NCI-H2196 treated with DMSO at 0.1 percent for 48 hours (cell line): ENCODE results near the gene RIT2.
A peak's percentile ranks its signal among the peaks of the same experiment; 100 is the strongest.

Experiments used
- DNase-seq: peaks from one replicate; lab custom pipeline; 2025; ENCODE audit not compliant: unreplicated experiment; lab: John Stamatoyannopoulos, UW

RIT2 gene

DNA sequence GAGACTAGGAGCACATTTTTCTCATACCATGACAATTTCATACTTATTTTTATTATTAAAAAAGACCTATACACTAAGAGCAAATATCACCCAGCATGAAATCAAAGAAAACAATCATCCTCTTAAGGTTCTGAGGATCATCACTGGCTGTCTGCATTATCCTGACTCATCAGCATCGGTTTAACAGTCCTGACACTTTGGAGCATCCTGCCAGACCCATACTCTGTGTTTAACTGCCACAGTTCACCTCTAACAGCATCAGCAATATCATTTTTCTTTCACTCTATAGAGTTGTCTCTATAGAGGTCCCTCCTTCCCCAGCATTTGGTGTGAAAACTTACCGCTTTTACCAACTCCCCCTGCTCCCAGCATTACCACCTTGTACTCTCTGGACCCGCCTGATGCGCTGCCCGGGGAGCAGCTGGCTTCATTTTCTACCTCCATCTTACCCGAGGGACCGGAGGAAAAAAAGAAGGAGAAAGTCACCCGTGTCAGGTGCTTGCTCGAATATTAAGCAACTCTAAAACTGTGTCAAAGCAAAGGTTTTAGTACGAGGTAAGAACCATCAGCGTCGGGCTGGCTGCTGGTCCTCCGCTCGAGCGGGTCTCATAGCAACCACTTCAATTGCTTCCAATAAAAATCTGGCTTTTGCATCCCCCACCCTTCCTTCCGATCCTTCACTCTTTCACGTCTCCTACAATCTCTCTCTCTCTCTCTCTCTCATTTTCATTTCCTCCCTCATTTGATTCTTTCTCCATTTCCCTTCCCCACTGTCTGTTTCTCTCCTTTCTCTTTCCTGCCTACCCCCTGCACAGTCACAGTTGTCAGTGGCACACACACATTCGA is at the start of gene RIT2:
TSS of gene RIT2 (minus strand) at position 610 of the 846 bp plus-strand sequence.
- DNase-seq: no peak

DNA sequence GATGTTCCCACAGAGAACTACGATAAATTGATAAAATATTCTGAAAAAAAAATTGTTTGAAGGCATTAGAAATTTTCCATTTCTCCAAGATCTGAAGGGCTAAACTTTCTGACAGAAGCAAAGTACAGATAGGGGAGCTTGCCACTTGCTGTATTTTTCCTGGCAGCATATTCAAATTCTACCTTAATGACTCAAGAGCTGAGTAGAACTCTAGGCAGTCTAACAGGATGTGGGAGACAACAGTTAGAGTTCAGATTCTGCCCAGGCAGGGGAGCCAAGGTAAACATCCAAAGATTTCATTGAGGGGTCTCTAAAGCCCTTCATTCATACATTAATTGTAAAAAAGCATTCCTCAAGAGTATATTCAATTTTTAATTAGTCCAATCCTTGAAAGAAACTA is 46.0 kb upstream of the RIT2 start:
- DNase-seq: no peak

DNA sequence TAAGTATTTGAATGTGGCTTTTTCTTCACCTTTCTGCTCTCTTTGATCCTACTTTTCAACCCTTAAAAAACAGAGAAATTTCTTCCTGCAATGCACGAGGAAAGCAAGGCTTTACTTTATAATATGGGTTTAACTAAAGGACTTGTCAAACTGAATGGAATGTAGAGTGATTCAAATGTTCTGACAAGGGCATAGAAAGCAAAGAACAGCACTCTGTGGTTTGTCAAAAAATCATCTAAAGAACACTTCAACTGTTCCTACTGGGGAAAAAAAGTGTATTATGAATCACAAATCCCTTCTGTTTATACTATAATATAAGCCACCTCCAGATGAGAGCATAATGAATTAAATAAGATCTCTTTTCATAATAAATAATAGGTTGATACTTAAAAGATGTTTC is 45.0 kb upstream of the RIT2 start:
- no peak for DNase-seq

DNA sequence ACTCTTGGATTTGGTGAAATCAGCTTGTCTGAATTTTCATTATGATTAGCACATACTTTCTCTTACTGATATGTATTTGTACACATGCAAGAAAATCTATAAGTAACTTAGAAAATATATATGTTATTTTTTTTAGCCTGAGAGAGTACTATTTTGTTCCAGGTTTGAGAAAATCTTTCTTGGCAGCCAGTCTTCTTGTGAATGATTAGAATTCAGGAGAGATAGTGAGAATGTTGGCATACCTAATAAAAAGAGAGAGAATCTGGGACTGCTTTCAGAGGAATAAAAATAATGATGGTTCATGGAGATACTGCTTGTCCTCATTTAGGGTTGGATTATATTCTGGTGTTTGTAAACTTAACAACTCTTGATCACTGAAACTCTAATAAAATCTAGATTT is 44.4 kb upstream of the RIT2 start:
- no peak for DNase-seq

DNA sequence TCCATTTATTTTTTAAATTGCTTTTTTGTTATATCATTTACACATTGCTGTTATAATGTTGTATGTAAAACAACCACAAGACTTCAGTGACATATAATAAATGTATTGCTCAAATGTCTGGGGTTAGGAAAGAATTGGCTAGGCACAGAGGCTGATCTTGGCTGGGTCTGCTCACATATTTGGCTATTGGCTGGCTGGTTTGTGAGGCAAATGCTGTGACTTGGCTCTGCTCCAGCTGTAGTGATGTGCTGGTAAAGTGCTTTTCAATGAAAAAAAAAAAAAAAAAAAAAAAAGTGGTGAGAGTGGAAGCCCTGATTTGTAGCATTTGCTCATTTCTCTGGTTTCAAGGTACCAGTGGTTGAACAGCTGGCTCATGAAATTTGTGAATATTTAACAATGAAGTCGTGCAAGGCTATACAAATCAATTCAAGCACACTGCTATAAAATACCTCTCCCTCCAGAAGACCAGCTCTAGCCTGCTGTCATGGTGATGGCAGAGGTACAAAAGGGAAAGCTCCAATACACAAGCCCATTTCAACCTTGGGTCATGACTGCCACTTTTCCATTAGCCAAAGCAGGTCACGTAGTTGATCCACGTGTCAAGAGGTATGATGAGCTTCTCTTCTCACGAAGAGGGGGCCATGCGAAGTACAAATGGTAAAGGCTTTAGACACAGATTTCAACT is 43.7 kb upstream of the RIT2 start:
- no peak for DNase-seq

DNA sequence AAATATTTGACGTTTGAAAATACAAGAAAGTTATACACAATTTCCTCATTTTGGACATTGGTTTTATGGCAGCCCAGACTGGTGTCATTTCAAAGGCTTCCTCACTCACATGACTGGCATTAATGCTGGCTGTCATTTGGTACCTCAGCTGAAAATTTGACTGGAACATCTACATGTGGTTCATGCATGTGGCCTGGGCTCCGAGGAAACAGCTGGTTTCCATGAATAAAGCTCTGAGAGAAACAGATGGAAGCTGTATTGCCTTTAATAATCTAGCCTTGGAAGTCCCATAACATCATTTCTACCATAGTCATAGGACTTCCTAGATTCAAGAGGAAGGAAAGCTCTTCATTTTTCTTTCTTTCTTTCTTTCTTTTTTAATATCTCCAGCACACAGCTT is 42.9 kb upstream of the RIT2 start:
- DNase-seq: no peak

DNA sequence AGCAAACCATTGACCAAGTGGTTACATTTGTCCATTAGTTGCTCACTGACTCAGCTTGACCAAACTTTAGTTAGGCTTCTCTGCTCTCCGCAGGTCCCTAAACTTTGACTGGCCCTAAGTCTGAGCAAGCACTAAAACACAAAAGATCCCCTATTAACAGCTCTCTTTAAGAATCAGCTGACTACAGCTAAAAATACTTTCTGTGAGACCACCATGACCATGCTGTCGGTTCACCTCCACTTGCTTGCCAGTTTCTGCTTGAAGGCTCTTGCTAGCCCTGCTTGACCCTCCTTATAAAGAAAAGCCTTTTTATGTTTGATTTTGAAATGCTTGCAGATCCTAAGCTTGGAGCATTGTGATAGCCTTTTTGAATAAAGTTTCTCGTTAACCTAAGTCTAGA is 40.4 kb upstream of the RIT2 start:
- no peak for DNase-seq

DNA sequence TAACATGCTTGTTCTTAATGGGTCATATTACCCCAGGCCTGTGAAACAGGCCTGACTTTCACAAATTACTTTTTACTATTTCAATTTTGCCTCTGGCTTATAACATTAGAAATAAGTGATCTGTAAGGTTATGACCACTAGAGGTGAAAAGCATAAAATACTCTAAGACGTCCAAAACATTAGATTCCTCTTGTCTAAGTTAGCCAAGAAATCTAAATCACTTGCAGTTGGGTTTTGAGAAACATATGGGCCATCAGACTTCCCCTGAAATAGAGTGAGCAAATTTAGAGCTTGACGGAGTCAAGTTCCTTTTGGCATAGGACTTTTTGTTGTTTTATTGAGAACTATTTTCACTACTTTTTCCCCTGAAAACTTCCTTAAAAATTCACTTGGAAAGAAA is 32.7 kb upstream of the RIT2 start:
- no peak for DNase-seq

DNA sequence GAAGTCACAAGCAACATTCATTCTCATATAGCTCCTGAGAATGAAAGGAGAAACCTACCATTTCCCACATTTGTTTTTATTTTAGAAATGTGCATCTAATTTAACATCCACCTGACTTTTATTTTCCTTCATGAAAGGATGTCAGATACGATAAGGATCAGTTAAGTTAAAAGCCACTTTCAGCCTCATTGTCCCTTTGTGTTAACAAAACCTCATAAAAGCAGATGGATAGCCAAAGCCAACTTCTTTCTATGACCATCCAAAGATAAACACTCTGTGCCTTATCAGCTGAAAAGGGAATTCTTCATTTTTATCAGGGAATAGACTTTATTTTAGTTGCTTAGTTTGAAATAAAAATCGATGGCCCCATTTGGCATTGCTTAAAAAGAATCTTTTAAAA is 25.7 kb upstream of the RIT2 start:
- no peak for DNase-seq

DNA sequence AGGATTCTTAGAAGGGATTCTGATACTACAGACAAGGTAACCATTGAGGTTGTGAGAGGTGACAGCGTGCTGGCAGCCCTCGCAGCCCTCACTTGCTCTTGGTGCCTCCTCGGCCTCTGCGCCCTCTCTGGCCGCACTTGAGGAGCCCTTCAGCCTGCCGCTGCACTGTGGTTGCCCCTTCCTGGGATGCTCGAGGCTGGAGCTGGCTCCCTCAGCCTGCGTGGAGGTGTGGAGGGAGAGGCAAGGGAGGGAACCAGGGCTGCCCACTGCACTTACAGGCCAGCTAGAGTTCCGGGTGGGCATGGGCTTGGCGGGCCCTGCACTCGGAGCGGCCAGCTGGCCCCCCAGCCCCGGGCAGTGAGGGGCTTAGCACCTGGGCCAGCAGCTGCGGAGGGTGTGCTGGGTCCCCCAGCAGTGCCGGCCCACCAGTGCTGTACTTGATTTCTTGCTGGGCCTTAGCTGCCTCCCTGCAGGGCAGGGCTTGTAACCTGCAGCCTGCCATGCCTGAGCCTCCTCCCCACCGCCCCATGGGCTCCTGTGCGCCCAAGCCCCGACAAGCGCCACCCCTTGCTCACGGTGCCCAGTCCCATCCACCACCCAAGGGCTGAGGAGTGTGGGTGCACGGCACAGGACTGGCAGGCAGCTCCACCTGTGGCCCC is 23.9 kb upstream of the RIT2 start:
- no peak for DNase-seq

DNA sequence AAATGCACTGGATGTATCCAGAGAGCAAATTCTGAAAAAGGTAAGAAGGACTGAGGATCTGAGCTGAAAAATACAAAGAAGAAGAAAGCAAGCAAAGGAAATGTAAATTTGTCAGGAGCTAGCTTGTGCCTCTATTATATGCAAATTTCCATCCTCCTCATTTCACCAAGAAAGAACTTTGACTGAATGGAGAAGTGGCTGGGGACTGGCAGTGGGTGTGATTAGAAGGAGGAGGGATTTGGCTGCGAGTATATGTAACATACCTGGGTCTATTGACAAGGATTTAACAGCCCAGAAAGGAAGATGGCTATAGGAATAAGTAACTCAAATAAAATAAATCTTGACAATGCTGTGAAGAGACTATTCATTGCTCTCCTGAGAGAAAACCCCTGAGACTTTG is 19.4 kb upstream of the RIT2 start:
- no peak for DNase-seq

DNA sequence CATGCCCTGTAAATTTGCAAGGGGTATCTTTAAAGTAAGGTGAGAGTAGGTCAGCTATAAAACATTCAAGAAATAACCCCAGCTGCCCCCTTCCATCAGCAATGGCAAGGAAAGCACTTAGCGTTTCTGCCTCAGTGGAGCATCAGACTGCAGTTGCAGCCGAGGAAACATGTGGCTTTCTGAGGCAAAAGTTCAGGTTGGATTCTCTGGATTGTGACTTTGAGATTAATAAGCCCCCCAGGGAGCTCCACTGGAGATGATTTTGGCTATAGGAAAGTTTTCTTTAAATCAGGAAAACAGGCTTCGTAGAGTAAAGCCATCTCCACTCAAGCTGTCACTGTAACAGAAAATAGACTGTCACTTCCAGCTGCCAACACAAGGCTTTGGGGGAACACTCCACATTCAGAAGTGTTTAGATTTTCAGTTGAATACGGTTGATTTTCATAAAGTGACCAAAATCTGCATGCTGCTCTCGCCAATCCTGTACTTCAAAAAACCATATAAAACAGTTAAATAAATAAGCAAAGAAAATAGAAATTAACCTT is 15.3 kb upstream of the RIT2 start:
- no peak for DNase-seq

DNA sequence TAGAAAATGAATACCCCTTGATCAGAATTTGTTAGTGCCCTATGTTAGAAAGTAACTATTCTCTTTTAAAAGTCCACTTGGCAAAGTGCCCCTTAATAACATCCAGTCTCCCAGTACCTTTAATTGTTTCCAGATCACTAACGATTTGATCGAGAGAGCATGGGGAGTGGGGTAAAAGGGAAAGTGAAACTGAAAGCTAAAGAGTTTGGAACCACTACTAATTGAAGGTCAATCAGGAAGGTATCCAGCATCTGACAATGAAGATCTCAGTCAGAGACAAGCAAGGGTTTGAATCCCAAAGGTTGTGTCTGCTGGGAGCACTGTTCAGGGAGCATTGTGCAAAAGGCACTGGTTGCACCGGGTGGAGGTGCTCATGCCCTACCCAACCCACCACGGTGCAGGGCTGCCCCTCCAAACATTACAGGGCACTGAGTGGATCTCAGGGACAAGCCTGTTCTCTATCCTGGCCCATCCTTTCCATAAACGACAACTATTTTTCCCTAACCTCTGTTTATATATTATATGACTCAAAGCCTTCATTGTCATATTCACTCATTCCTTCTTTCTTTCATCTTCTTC is 14.6 kb upstream of the RIT2 start:
- peak; percentile 14 for DNase-seq

DNA sequence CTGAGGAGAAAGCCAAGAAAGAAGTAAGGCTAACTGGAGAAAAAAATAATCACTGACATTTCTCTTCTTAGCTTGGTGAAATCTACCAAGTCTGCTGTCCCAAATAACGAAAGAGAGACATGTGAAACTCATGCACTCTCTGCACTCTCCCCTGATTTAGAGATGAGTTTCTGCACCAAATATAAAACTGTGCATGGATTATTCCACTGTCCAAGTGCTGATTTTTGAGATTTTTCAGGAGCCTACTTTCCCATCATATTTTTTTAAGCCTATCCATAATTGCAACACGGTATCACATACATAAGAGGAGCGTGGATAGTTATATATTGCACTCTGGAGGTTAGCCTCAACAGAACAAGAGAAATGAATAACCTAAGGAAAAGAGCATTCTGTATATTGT is 10.0 kb upstream of the RIT2 start:
- no peak for DNase-seq

DNA sequence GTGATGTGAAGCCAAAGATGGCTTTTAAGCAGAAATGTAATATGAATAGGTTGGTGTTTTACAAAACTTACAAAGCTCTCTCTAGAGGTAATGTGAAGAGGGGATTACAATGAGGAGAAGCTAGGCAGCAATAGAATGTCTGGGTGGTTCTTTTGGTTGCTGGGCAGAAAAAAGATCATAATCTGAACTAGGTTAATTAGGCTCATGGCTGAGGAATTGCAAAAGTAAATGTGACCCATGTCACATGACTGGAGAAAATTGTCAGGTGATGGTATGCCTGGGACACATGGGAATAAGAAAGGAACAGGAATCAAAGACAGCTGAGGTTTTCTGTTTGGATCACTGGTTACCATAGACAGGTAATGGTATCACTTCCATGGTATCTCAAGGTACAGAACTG is 7.5 kb upstream of the RIT2 start:
- DNase-seq: no peak

DNA sequence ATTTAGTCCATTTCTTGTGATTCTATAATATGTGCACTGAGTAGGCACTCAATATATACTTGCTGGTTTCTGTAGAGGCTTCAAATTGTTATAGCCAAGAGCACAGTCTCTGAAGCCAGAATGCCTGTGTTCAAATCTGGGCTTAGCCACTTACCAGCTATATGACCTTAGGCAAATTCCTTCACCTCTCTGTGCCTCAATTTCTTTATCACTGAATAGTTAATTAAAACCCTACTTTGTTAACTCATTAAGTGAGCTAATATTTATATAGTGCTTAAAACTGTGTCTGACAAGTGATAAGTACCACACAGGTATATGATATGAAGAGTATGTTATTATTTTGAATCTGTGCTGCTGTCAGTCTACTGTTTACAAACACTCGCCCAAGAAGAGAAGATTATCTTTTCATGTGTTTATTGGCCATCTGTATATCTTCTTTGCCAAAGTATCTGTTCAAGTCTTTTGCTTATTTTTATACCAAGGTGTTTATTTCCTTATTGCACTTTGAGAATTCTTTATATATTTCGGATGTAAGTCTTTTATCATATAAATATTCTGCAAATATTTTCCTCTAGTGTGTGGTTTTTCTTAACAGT is 1.3 kb upstream of the RIT2 start:
- no peak for DNase-seq

DNA sequence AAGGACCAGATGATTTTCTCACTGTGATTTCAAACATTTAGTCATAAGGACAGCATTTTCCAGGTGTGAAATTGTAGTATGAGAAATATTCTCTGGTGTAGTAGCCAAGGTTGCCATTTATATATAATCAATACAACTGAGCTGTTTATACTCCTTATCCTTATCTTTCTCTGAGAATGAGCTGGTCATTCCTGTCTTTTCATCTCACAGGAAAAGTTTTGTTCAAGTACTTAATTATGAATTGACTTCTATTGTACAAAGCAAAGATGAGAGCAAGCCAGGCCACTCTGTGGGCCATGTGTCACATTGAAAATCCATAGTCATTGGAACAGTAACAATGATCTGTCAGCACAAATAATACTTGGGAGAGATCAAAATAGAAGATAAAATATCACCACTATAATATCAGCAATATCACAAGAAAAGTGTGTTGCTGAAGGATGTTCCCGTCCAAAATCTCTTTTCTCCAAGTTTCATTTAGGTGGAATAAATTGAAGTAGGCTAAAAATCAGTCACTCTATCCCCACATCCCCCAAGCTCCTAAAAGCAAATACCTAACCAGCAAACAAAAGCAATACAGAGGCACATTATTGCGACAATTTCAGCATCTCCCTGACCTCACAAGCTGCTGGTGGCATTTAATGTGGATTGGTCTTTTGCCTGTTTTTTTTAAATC is 2.1 kb downstream of the RIT2 start:
- no peak for DNase-seq

DNA sequence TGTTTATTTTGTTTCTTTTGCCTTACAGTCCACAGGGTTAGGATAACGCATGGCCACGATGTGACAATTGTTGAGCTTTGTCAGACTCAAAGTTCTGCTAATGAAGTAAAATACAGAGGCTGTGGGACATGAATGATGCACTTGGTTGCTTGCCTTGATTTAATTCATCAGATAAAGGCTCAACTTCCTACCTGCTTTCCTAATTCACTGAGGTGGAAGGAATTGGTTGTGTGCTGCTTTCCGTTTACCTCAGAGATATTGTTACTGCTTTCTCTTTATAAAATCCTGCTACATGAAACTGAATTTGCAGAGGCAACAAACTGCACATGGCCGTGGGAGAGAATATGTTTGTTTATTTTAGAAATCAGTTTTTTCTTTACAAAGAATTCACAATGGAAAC is 6.6 kb downstream of the RIT2 start:
- DNase-seq: no peak

DNA sequence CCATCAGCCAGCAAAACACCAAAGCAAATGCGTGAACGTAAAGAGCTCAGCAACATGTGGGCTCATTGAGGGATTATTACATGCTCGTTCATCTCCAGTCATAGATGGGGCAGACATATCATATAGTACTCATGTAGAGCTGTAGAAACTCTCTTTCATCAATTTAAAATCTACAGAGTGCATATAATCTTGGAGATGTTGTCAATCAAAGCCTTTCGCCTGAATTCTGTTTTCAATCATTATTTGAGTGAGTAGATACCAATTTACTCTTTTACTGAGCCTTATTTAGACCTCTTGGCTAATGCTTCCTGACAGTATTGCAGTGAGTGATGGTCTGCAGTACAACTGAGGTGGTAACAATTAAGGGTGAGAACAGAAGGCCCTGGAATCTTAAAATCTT is 7.0 kb downstream of the RIT2 start:
- no peak for DNase-seq

DNA sequence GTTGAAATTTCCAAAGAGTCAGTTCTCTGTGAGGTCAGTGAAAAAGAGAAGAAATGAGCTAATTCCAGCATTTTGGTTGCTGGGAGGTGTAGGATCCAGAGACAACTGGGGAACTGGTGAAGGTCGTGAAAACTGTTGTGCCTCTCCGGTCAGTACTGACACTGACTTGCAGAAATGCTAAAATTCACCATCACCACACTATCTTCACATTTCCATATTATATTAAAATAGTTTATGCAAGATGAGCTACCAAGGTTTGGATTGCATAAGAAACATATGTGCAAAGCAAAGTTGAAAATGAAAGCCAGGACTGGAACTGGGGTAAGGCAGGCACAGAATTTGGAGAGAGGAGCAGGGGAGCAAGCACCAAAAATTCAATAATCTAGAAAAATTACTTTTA is 21.8 kb downstream of the RIT2 start:
- DNase-seq: no peak

DNA sequence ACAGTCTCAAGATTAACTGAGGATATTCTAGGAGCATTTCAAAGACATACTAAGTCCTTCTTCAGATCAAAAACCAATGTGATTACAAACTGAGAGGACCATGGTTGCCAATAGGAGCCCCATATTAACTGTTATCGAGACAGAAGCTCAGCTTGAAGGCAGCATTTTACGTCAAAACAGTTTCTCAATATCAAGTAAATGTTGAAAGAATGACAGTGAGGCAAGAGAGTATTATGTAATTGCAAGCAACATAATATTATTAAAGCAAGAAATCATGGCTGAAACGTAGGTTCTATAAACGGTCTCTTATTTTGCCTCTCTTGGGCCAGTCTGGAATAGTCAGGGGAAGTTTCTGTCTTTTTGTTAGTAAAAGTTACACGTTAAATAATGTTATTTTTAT is 22.9 kb downstream of the RIT2 start:
- no peak for DNase-seq
